Measurements from ENCODE around the gene TREM2.
"Not testable (repeated sequence)": the region's sequence is repeated elsewhere in the genome, so short reads cannot be mapped to it uniquely, and the experiment has no call there.

The TREM2 gene

GRCh38 chr6:41153992-41154625, 8.8 kb downstream of the TREM2 start, which contains the start of gene TREML1:
Gene TREML1, minus strand, starts transcription at chr6:41154347. Its CDS starts 59 bp downstream, at chr6:41154288.
- DNase-seq (ENCODE audit: low read depth) = no peak

DNA sequence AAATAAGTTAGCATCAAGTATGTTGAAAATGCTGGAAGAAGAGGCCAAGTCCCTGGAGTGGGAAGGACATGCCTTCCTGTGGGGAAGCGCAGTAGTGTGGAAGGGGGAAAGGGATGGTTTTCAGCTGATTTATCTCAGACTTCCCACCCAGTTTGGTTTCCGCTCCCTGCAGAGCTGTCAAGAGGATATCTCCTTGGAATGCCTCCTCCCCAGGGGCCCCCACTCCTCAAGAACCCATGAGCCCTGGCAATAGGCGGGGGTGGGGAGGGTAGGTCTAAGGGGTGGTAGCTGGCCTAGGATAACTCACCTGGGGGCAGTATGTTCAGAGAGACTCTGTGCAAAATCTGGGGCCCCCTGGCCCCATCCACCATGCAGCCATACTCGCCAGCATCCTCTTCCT, 9.5 kb downstream of the TREM2 start:
- no peak for DNase-seq (ENCODE audit: low read depth)

DNA sequence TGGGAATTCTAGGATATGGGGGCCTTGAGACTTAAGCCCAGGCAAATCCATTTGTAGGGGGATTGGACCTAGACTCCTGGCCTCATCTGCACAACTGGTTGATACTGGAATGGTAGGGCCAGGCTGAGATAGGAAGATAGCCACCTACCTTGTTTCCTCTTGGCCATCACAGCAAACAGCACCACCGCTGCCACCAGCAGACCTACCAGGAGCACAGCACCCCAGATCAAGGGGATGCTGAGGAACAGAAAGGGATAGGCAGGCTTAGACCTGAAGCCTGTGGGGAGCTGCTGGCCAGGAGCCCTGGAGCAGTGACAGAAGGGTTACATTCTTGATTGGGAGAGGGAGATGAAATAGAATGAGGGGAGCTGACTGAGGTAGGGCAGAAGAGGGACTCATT, 12.2 kb downstream of the TREM2 start:
- DNase-seq (ENCODE audit: low read depth) = no peak

DNA sequence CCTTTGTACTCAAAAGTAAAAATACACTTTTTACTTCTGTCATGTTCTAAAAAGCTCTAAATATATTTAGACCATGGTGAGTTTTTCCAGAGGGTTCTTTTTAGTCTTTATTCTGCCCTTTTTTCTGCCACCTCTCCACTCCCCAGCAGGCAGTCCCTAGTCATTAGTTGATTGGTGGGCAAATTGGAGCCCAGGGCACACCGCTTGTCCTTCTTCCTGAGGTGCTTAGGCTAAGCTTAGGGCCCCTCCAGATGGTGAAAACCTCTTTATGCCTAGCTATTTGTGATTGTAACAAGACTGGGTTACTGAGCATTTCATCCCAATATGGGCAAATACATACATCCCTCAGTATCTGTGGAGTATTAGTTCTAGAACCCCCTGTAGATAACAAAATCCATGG, 15.0 kb downstream of the TREM2 start:
- DNase-seq (ENCODE audit: low read depth) = no peak

GRCh38 chr6:41136911-41137310, 26.0 kb downstream of the TREM2 start:
- DNase-seq (ENCODE audit: low read depth) = no peak

DNA sequence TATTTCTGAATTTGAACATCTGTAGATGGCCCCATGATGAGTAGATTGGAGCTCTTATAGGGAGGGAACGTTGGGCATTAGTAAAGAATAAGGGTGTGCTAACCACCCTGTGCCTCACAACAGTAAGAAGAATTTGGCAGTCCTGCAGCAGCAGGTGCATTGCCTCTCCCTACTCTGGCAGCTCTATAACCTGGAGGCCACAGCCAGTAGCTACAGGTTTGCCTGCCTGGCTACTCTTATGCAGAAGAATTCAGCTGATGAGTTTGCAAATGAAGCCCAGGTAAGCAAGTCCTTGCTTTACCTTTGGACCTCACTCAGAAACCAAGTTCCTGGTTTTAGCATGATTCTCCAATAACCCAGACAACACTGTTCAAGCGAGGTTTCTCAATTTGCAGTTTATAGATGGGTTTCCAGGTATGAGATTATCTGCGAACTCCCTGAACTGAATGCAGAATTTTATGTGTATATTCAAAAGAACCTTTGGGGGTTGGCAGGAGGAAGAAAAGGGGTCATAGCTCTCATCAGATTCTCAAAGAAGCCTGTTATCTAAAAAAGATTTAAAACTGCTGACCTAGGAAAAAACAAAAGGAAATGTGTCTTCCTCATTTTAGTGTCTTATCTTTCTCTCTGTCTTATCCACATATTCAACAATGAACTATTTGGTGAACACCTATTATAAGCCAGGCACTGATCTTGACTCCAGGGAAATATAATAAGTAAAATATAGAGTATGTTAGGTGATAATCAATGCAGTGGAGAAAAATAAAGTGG, 27.7 kb downstream of the TREM2 start:
- no peak for DNase-seq (ENCODE audit: low read depth)

- DNase-seq (ENCODE audit: low read depth) = no peak
Observed at GRCh38 chr6:41132254-41132653, 30.7 kb downstream of the TREM2 start.

GRCh38 chr6:41125282-41125681, 37.6 kb downstream of the TREM2 start:
- no peak for DNase-seq (ENCODE audit: low read depth)

DNA sequence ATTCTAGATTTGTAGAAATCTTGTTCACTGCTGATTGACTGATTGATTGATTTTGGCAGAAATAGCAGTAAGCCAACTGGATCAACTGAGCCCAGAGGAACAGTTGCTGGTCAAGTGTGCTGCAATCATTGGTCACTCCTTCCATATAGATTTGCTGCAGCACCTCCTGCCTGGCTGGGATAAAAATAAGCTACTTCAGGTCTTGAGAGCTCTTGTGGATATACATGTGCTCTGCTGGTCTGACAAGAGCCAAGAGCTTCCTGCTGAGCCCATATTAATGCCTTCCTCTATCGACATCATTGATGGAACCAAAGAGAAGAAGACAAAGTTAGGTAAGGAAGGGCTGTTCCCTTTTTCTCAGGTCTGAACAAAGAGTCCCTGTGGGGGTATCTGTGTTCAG, 40.0 kb downstream of the TREM2 start:
- no peak for DNase-seq (ENCODE audit: low read depth)

DNA sequence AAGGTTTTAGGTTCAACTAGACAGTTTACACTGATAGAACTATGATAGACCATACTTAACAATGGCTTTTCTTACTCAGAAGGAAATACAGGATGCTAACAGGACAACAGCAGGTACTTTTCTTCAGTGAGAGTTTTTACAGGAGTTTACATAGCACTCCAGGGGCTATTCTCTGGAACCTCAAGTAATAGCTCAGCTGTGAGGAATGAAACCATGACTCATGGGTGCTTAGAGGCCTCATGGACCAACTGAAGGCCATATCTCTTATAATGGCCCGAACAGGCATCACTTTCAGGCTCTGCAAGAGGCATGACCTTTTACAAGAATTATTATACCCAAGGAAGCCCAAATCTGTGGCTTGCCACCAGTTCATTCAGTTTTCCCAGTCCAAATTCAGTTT, 40.5 kb downstream of the TREM2 start:
- DNase-seq (ENCODE audit: low read depth) = no peak

DNA sequence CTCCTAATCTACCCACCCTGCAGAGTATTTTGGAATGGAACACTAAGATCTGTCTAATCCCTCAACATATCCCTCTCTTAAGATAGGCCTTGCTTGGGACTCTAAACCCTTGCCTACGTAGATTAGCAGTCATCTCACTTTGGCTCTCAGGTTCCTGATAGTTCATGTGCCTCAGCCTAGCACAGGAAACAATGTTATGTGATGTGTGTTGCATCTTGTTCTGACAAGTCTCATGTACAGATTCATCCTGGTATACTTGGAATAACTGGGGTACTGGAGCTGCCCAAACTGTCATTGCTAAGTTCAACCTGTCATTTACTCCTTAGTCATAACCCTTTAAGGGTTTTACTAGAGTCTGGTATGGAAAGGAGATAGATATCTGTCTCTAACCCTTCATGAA, 42.9 kb downstream of the TREM2 start:
- no peak for DNase-seq (ENCODE audit: low read depth)

DNA sequence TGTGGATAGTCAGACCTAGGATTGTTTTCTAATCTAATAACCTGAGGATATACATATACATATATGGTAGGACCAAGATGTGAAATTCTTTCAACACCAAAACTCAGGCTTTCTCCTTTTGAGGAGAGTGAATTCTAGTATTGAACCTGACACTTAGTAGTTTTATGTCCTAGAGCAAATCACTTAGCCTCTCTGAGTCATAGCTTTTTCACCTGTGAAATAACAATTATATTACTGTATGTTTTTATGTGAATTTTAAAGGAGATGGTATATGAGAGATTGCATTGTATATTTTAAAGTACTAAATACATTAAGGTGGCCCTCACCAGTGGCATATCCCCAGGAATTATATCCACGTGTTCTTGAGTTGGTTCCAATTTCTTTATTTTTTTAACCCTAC, 43.4 kb downstream of the TREM2 start:
- DNase-seq (ENCODE audit: low read depth) = no peak

DNA sequence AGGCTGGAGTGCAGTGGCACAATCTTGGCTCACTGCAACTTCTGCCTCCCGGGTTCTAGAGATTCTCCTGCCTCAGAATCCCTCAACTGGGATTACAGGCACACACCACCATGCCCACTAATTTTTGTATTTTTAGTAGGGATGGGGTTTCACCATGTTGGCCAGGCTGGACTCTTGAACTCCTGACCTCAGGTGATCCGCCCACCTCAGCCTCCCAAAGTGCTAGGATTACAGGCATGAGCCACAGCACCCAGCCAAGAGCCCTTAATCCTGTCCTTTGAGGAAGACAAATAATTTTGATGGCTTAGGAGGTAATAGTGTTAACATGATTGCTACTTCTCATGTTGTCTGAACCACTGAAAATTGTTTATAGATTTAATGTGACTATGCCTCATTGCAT, 47.9 kb downstream of the TREM2 start:
- DNase-seq (ENCODE audit: low read depth) = not testable (repeated sequence)

GRCh38 chr6:41111017-41111416, 51.9 kb downstream of the TREM2 start:
- no peak for DNase-seq (ENCODE audit: low read depth)
